ENCODE results near the gene TMC7. TPM values are rescaled to one million over a fixed set of nuclear protein-coding genes. Genes with fewer than 3 reads are reported as not detected.

TMC7 gene
- total RNA-seq, 4 donors from 2014 or later, result 0.15 to 0.66 (median 0.37) TPM

DNA sequence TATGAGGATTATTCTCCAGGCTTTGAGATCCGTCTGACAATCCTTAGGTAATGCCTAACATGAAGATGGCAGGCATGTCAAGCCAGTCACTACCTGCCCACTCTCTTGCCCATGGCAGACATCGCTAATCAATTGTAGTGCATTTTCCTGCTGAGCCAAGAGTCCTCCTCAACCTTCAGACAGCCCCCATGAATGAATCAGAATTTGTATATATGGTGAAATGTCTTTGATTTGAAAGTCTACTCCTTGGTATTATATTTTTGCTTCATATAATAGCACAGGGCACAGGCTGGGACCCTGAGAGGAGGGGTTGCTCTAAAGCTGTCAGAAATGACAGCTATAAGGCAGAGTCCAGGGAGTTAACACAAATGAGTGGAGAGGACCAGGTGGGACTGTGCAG lies 56.7 kb downstream of the TMC7 start:
- H3K36me3 ChIP-seq, result no peaks in the 10 kb centered on the region
- no peak overlapping the region for H3K4me3 ChIP-seq
- TF ChIP-seq CTCF (IDR thresholded peaks at IDR 0.05) (no peak), POLR2A (IDR thresholded peaks at IDR 0.05) (no peak)
- H3K9me3 ChIP-seq, result peaks cover 0 to 5% (median 0%) of the 10 kb centered on the region in 3 donors
- no peak overlapping the region for H3K27ac ChIP-seq
- H3K27me3 ChIP-seq, result no peaks in the 10 kb centered on the region
- intact Hi-C loops (cut with DNase I), result no loop called here
- H3K4me1 ChIP-seq, result no peaks in the 10 kb centered on the region
- WGBS, 2 donors, result 56 to 59% methylated on average over 2 of the region's 2 CpGs
- no peak for DNase-seq

DNA sequence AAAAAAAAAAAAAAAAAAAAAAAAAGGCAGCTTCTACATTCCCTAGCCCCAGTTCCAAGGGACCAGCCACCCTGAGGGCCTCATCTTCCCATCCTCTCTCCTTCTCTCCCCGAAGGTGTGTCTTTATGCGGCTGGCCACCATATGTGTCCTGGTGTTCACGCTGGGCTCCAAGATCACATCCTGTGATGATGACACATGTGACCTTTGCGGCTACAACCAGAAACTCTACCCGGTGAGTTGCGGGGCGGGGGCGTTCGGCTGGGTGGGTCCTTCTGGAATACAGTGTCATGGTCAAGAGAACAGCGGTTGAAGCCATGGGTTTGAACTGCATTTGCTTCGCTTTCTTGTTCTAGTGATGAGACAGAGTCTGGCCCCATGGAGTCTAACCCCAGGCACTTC lies 61.0 kb downstream of the TMC7 start:
- intact Hi-C loops (cut with DNase I), result no loop called here
- no peak overlapping the region for H3K27ac ChIP-seq

DNA sequence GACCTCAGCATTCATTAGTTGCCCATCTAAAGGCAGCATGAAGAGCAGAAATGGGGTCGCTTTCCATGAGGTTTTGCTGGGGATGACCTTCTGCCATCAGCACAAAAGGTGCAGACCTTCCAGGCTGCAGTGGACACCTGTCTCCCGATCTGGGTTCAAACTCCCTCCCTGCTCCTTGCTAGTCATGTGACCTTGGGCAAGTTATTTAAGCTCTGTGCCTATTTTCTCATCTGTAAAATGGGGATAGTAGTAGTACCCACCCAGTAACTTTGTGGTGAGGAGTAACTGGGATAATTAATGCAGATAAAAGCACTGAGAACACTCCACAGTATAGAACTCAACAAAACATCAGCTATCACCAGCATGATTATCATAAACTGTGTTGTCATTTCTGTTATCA lies 62.3 kb downstream of the TMC7 start:
- DNase-seq, result no peak
- Histone ChIP-seq H3K4me3 (no peak overlapping the region), H3K36me3 (no peaks in the 10 kb centered on the region), H3K9me3 (no peaks in the 10 kb centered on the region), H3K4me1 (no peaks in the 10 kb centered on the region), H3K27me3 (no peaks in the 10 kb centered on the region), H3K27ac (no peak overlapping the region)
- 81 to 83% methylated on average over 1 to 2 of the region's 2 CpGs for WGBS, 2 donors
- intact Hi-C loops (cut with DNase I), result no loop called here
- TF ChIP-seq CTCF (IDR thresholded peaks at IDR 0.05), result no peak
- TF ChIP-seq POLR2A (IDR thresholded peaks at IDR 0.05), result no peak

More for the DNA sequence above, 61.0 kb downstream of the TMC7 start:
- TF ChIP-seq CTCF (IDR thresholded peaks at IDR 0.05), result no peak
- TF ChIP-seq POLR2A (IDR thresholded peaks at IDR 0.05), result no peak
- WGBS, 2 donors, result 90 to 95% methylated on average over 7 to 8 of the region's 11 CpGs
- DNase-seq, result no peak
- no peak overlapping the region for H3K4me3 ChIP-seq
- H3K36me3 ChIP-seq, result no peaks in the 10 kb centered on the region
- H3K4me1 ChIP-seq, result no peaks in the 10 kb centered on the region
- H3K9me3 ChIP-seq, result no peaks in the 10 kb centered on the region
- H3K27me3 ChIP-seq, result no peaks in the 10 kb centered on the region

DNA sequence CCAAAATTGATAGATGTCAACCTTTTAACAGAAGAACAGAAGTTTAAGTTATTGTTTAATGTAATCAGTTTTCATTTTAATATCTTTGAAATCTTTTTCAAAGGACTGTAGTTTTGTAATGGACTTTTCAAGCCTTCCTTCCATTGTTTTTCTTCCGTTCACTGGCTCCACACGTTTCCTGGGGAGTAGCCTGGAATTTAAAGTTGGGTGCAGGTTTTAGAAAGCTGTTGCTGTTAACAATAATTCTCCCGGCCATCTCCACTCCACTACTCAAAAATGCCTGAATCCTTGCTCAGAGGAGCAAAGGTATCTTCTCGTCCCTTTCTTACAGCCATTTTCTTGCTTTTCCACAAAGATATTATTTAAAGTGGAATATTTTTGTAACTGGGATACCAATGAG lies 79.0 kb downstream of the TMC7 start:
- Histone ChIP-seq H3K36me3 (no peaks in the 10 kb centered on the region), H3K27me3 (no peaks in the 10 kb centered on the region), H3K4me3 (no peak overlapping the region), H3K4me1 (peaks cover 3 to 5% (median 4%) of the 10 kb centered on the region in 3 donors), H3K27ac (no peak overlapping the region), H3K9me3 (no peaks in the 10 kb centered on the region)
- TF ChIP-seq CTCF (IDR thresholded peaks at IDR 0.05), result no peak
- no peak for TF ChIP-seq POLR2A (IDR thresholded peaks at IDR 0.05)
- intact Hi-C loops (cut with DNase I), result no loop called here
- 70 to 72% methylated on average over 4 of the region's 4 CpGs for WGBS, 2 donors
- no peak for DNase-seq

DNA sequence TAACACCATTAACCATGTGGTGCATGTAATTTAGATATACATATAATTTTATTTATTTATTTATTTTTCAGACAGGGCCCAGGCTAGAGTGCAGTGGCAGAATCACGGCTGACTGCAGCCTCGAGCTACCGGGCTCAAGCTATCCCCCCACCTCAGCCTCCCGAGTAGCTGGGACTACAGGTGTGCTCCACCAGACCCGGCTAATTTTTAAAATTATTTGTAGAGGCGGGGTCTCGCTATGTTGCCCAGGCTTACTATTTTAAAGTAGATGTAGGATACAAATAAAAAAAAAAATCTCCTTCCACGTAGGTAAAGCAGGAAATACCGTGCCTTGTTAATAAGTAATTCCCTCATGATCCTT lies 83.2 kb downstream of the TMC7 start:
- H3K4me1 ChIP-seq, result peaks cover 8 to 23% (median 17%) of the 10 kb centered on the region in 3 donors
- no peaks in the 10 kb centered on the region for H3K9me3 ChIP-seq
- peak overlapping the region; percentile 95 to 100 (median 98) for H3K27ac ChIP-seq
- intact Hi-C loops (cut with DNase I), result no loop called here
- H3K4me3 ChIP-seq, result peak overlapping the region; percentile 63 to 94 (median 76)
- DNase-seq, result no peak
- WGBS, 2 donors, result 54 to 58% methylated on average over 9 of the region's 9 CpGs
- H3K36me3 ChIP-seq, result peaks cover 0 to 9% (median 0%) of the 10 kb centered on the region in 3 donors
- TF ChIP-seq POLR2A (IDR thresholded peaks at IDR 0.05) (no peak), CTCF (IDR thresholded peaks at IDR 0.05) (no peak)
- no peaks in the 10 kb centered on the region for H3K27me3 ChIP-seq

Measured in esophagus squamous epithelium (tissue), 5 donors.